GM13977 (cell line): ENCODE data around the gene BICRA.

Source experiments
- DNase-seq: peaks from one replicate; pipeline ENCODE4 v3.0.0; 2012; ENCODE audit warnings: low spot score
- CTCF ChIP-seq: IDR thresholded peaks from 2 replicates; pipeline ENCODE4 v1.5.1; 2012; ENCODE audit warnings: mild to moderate bottlenecking, control low read depth; ENCODE audit not compliant: insufficient read depth; ENCODE audit errors: extremely low read depth, missing control alignments
- in situ Hi-C: fragments of 300-500 bp; cut with MboI; formaldehyde crosslinking; loops from one replicate; pipeline ENCODE4 v1.12.0; 2022; ENCODE audit warnings: low sequenced_read_pairs, low pct_unique_long_range_greater_than_20kb, mixed read lengths, inconsistent platforms; ENCODE audit not compliant: unreplicated experiment

The BICRA gene

GRCh38 chr19:47618771-47619170, 9.8 kb downstream of the BICRA start:
- no peak for TF ChIP-seq CTCF
- DNase-seq, result no peak
- in situ Hi-C loops, result no loop called here

GRCh38 chr19:47619763-47620162, 10.8 kb downstream of the BICRA start:
- no peak for TF ChIP-seq CTCF
- in situ Hi-C loops, result no loop called here
- no peak for DNase-seq

GRCh38 chr19:47623151-47623920, 14.4 kb downstream of the BICRA start:
- in situ Hi-C loops, result no loop called here
- TF ChIP-seq CTCF, result no peak
- no peak for DNase-seq

- TF ChIP-seq CTCF, result no peak
- in situ Hi-C loops, result no loop called here
- no peak for DNase-seq
These were observed 15.0 kb downstream of the BICRA start for GRCh38 chr19:47623921-47624391.

GRCh38 chr19:47625650-47626049, 16.7 kb downstream of the BICRA start:
- no peak for DNase-seq
- no peak for TF ChIP-seq CTCF
- in situ Hi-C loops, result no loop called here

GRCh38 chr19:47626238-47626637, 17.3 kb downstream of the BICRA start:
- DNase-seq, result no peak
- in situ Hi-C loops, result no loop called here
- TF ChIP-seq CTCF, result no peak
